Activated T-helper 1 cell treated with Interleukin-2 at 50 U/mL for 16 hours (primary cell): ENCODE results near the gene CREB5.

Experiments
- DNase-seq: peaks from one replicate; pipeline ENCODE4 v3.0.0-alpha.2; 2020; ENCODE audit warnings: low read depth

CREB5 gene

DNA sequence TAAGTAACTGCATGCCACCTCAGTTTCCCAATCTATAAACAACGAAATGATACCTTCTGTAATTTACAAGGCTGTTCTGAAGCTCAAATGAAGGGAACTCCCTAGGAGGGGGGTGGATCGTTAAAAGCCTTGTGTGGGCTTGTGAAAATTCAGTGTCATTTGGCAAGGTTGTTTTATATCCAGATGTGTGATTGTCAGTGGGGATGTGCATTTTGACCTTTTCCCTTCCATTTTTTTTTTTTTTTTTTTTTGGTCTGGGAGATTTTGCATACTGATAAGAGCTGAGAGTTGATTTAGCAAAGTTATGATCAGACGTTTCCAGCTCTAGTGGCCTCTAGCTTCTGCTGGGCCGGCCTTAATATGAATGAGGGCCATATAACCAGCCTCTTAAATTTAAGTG, 22.8 kb downstream of the CREB5 start:
- DNase-seq = no peak

DNA sequence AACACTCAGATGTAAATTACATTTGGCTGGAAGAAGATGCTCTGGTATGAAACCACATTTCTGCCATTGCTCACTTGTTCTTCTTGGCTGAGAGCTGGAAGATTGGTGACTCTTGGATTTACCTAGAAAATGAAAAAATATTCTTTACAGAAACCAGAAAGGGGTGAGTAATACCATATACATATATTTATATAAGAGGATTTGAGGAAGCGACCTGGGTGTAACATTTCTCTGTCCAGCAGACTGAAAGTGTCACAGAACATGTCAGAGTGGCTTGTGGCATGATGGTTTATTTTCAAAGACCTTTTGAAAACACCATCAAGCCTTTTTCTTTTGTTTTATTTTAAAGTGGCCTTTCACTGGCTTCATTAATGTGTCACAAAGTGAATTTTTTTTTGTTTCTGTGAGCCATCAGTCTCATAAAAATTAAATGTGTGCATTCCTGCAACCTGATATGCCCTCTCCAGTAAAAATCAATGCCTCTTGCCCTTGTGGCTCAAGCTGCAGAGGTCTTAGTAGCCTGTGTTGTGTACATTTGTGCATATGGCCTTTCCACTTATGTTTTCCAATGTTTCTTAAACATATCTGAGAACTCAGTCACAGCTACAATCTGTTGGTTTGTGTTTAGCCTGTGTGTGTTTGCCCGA, 23.5 kb downstream of the CREB5 start:
- no peak for DNase-seq

DNA sequence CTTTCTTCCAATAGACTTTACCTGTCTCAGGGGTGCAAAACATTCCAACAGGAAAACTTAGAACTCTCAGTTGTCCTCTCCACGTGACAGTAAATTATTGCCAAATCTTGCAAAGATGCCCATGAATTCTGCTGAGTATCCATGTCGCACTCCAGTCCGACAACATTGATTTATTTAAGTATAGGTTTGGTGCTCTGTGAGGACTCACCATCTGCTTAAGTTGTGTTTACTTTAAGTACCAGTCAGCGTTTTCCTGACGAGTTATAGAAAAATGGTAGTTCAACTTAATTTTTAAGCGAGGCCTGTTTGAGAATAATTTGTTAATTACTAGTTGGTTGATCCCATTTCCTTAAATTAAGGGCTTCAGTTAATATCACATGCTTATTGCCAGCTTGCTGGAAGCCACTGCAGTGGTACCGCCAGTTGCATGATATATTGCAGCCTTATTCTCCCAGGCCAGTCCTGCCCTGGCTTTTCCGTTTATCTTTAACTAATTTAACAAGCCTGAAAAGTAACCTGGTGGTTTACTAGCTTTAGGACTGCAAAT, 27.8 kb downstream of the CREB5 start:
- no peak for DNase-seq

DNA sequence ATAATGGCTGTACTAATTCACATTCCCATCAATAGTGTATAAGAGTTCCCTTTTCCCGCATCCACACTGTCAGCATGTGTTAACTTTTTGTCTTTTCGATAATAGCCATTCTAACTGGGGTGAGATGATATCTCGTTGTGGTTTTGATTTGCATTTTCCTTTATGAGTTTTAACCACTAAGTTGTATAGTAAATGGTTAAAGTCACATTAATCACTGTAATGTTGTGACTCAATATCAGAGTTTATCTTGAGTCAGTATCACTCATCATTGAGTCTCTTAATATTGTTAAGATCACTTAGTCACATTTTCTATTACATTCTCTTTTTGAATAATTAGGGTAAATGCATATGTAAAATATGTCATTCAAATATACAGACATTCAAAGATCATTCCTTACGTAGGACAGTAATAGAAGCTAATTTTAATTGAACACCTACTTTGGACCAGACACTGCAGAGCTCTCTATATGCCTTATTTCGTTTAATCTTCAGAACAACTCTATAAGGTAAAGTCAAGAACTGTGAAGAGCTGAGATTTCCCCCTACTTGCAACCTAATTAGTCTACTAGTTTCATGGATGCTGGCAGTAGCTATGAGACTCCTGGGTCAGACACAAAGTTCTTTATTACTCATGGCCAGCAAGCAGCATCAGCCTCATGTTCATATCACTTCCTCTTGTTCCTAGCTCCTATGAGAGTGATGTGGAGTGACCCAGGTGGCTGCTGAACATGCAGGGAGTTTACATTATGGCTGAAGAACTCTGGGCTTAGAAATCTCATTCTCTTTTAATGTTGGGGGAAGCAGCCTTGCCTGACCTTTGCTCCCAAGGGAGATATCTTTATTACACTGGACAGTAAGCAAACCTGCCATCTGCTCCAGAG, 30.5 kb downstream of the CREB5 start:
- no peak for DNase-seq

DNA sequence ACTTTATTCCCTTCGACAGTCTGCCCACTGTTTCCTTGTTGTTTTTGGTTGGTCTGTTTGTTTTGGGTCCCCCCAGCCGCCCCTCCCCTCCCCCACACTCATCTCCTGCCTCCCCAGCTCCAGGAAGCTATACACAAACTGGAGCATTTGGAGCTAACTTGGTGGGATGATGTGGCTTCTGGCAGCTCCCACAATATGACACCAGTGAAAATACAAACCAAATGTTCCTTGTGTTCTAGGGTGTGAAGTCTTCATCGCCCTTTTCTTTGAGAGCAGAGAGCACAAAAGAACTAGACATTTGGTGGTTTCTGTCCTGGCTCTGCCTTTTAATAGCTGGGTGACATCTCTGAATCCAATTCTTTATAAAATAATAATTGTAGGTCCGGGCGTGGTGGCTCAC, 33.8 kb downstream of the CREB5 start:
- DNase-seq = no peak

DNA sequence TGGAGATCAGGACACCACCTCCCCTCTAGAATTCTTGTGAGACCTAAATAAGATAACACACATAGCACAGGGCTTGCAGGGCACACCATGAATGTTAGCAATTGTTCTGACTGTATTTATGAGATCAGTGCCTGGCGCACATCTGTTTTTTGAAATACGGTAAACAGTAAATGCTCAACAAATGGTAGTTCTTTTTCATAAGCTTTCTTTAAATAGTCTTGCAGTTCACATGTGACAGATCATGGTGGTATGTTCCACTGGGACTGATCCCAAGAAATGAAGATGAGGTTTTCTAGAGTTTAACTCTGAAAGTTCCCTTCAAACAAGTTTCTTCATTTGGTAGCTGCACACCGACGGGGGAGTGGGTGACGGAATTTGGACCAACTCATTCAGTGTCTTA, 34.8 kb downstream of the CREB5 start:
- no peak for DNase-seq

DNA sequence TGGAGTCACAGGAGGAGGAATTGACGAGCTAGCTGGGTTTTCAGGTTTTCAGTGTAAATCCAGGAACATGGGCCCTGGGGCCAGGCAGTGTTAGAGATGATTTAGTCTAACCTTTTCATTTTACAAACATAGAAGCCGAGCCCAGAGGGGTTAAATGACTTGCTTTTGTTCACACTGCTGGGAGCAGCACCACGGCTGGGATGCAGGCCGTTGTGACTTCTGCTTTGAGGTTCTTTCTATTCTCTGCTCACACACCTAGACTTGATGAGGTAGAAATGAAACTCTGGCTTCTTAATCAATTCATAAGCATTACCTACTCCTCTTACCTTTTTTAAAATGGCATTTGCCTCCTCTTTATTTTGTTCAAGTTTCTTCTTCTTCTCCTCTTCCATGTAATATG, 36.4 kb downstream of the CREB5 start:
- DNase-seq = no peak

DNA sequence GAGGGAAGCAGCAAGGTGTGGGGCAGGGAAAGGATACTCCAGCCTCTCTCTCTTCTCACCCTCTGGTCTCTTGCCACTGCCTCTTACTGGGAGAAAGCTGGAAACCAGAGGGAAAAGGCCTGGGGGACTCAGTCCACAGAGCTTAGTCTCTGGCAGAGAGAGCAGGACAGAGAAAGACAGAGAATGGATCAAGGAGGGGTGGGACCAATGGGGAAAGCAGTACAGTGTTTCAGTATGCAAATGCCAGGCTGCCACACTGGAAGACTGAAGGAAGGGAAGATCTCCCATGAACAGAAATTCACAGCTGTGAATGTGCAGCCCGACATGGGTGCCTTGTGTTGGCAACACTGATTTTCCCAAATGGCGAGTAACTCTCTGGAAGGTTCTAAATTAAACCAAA, 40.4 kb downstream of the CREB5 start:
- DNase-seq = no peak

DNA sequence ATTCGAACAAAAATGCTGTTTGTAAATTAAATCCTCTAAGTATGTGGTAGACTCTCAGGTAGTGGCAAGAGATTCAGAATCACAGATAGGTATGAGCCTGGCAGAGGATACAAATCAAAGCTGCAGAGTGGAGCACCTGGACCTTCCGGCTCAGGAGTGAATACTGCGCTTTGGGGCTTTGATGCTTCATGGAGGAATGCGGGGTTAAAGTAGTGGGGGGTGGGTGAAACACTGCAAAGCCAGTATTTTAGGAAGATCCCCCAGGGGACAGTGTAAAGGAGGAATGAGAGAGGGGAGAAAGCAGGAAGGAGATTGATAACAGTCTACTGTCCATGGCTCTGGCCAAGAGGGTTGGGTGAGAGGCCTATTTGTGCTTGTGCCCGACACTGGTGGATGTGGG, 43.2 kb downstream of the CREB5 start:
- no peak for DNase-seq

DNA sequence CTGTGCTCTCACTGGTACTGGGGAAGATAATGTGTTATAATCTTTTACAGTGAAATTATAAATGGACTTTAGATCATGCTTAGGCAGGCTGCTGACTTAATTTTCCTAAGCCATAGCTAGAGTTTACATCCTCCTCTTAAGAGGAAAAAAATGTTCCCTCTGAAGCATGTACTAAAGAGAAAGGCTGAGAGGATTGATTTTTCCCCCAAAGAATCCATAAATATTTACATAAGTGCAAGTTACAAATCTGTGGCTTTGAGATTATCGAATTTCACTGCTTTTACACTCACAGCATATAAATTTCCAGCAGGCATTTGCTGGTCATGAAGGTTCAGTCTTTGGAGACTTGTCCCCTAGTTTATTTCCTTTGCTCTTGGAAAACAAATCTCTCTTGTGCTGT, 43.7 kb downstream of the CREB5 start:
- DNase-seq = no peak

DNA sequence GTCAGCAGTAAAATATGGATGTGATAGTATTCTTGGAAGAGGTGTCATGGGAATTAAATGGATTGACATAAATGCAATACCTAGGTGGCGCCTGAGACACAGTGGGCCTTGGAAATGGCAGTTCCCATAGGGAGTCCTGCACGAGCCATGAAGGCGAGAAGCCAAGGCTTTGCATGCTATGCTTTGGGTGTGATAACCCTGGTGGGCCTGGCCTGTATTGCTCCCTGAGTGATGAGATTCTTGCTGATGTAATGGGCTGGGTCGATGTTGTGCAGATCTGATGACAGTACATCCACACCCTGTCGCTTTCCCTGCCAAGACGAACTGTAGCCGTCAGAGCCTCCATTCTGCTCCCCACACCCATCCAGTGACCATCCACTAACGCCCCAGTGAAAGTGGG, 46.4 kb downstream of the CREB5 start:
- DNase-seq = no peak

DNA sequence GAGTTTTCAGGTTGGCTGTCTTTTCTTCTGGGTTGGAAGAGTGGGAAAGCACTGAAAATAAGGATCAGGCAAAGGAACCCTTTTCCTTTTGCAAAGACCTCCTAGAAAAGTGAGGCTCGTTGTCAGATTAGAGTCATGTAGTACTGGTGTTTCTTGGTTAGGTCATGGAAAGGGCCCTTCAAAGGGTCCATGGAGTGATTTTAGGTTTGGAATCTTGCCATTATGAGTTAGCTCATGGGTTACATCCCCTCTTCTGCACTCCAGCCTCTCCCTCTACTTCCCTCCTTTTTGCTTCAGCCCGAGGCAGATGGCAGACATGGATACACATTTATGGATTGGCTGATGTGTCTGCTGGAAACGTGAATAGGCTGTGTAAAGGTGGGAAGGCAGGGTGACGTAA, 47.0 kb downstream of the CREB5 start:
- DNase-seq = no peak

DNA sequence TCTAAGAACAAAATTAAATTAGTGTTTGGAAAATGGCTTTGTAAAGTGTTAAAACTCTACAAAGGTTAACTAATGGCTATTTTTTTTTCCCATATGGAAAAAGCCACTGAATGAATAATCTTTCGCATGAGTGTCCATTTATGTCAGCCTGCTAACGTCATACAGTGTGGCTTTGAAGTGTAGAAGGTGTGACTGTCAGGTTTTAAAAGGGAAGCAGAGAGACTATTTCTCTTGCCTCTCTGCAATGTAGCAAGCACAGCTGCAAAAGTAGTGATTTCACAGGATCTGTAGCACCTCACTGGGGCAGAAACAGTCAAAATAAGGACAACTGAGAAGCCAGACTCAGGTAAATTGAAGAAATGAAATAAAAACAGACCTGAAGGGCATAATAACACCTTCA, 53.4 kb downstream of the CREB5 start:
- no peak for DNase-seq

DNA sequence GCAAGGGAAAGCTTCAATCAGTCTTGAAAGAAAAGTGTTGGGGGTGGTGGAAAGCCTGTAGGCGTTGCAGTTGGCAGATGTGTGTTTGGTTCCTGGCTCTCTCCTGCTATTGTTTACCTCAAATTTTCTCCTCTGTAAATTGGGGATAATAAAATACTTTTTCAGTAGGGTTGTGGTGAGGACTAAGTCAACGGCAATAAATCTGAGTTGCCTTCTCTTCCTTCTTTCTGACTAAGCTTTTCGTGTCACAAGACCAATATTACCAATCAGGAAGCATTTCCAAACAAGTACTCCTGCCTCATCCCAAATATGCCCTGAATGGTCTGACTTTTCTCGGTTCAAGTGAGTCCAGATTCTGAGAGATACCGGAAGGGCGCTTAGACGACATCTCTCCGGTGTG, 54.0 kb downstream of the CREB5 start:
- DNase-seq = no peak

DNA sequence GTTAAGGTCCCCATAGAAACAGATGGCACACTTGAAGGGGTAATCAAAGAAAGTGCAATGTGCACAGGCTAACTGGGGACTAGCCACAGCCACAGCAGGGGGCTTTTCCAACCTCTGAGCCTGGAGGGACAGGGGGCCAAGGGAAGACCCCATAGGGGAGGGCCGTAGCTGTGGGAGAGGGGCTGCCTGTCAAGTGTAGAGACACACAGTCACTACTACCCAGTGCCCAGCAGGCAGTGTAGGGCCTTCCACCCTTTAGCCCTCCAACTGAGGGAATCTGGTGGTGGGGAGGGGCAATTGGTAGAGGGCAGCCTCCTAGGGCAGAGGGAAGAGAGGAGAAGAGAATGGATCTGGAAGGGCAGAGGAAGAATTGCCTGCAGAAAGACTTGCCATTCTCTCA, 54.6 kb downstream of the CREB5 start:
- DNase-seq = no peak

DNA sequence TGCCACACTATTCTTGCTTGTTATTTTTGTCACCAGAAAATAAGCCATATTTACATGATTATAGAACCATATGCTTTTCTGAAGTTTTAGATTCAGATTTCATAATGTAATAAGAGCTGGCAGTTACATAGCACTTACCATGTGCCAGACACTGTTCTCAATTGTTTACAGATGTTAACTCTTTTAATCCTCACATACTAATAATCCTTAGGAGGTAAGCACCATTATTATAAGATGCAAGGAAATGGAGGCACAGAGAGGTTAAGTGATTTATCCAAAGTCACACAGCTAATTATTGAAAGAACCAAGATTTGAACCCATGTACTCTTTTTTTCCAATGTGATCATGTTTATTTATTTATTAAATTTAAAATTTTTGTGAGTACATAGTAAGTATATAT, 57.2 kb downstream of the CREB5 start:
- DNase-seq = no peak

DNA sequence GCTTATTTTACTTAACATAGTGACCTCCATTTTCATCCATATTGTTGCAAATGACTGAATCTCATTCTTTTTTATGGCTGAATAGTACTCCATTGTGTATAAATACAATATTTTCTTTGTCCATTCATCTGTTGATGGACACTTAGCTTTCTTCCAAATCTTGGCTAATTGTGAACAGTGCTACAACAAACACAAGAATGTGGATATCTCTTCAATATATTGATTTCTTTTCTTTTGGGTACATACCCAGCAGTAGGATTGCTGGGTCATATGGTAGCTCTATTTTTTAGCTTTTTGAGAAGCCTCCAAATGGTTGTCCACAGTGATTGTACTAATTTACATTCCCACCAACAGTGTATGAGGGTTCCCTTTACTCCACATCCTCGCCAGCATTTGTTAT, 58.0 kb downstream of the CREB5 start:
- no peak for DNase-seq

DNA sequence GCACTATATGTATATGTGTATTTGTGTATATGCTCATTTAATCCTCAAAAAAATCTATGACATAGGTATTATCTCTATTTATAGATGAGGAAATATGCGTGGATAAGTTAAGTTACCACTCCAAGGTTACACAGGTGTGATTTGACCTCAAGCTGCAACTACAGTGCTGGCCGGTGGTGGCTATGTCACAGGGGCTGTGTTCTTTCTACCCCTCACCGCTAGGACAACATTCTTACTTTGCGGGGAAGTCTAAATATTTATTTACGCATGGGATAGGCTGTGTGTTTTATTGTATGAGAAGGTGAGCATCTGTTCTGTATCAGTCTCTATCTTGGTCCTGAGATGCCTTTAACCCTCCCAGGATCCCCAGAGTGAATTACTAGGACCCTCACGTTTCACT, 60.0 kb downstream of the CREB5 start:
- DNase-seq = no peak

DNA sequence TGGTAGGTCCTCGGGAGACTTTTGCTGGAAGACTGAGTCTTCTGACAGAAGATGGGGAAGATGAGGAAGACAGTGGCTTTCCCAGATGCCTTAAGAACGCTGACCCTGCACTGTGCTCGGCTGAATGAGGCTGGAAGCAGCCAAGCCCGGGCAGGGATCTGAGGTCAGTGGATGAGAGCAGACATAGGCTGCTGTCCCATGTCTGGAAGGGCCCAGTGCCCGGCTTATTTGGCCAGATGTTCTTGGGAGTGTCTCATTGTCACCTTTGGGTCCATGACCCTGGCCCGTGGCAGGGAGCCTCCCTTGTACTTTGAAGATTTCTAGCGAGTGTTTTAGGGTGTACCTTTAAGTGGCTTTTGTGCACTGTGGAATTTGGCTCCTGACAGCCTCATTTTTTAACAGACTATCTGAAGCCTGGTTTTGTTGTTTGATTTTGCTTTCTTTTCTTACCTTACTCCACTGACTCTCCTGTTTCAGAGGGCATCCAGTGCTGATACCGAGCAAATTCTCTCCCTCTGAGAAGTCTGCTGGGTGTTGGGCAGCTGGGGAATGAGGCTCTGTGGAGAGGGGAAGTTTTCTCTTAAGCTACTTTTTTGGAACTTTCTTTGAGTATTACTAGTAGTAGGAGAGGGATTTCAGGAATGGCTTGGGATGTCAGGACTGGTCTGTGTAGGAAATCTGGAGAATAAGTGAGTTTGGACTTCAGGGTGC, 61.4 kb downstream of the CREB5 start:
- no peak for DNase-seq

DNA sequence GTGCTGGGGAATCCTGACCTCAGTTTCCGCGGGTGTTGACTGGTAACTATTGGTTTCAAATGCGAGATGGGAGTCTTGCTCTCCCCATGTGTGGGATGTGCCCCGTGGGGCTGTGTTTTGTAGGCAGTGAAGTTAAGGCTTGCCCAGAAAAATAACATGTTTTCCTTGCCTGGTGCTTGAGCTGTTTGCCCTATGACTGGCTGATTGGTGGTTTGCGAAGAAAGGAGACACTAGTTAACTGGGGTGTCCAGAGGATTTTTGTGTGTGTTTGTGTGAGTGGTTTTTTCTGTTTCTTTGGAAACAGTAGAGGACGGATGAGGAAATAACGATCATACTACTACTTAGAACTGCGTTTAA, 61.9 kb downstream of the CREB5 start:
- DNase-seq = no peak

DNA sequence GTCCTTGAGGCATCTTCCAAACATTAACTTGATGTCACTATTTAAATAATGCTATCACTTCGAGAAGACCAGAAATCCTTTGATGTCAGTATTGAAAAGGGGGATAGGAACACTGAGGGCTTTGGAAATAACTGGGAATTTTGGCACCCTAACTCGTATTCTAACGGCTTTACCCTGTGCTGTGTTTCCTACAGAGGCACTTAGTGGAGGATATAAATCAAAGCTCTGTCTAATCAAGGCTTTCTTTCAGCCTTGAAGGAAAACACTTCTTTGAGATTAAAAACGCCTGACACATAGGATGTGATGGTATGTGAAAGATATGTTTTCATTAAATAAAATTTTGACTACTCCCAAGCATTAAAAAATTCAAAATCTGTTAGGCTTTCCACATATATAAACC, 62.3 kb downstream of the CREB5 start:
- DNase-seq = no peak

DNA sequence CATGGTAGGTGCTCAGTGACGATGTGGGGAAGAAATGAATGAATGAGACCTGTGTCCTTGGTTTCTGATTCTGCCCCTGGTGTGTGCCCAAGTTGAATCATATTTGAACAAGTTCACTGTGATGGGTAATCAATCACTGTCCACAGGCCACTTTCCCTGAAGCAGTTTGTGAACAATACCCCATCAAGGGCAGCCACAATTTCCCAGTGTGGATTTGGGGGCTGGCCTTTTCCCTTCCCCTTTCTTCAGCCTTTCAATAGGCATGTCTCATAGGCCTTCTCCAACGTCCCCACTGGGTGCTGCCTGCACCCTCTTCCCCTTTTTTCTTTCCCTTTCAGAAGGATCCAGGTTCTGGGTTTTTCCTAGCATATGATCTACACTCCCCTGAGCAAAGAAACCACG, 64.7 kb downstream of the CREB5 start:
- no peak for DNase-seq

DNA sequence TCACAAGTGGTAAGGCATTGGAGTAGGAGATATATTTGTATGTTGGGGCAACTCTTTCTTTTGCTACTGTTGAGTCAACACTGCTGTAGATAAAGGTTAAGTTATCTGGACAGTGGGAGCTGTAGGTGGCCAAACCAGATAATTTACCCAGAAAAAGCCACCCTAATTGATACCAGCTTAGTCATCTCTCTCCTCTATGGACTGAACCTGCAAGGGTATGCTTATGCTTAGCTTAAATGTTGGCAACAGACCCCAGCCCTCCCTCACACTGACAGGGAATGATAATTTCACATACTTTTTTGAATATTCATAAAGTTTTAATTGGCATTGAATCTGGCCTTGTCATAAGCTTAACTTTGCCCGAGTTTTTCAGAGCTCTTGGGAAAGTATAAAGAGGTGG, 66.3 kb downstream of the CREB5 start:
- DNase-seq = no peak
